HEK293T (cell line): ENCODE data around the gene MGAT4A.

ENCODE experiments used
- BHLHE40 ChIP-seq: fragments of 450-650 bp; IDR thresholded peaks from 2 replicates; pipeline ENCODE4 v1.6.1; 2016; ENCODE audit warnings: mild to moderate bottlenecking, moderate library complexity, borderline replicate concordance
- ELF4 ChIP-seq: fragments of 450-650 bp; IDR thresholded peaks from 2 replicates; pipeline ENCODE4 v1.6.1; 2017; ENCODE audit warnings: antibody characterized with exemption
- FOXA1 ChIP-seq: fragments of 450-650 bp; IDR thresholded peaks from 2 replicates; pipeline ENCODE4 v1.6.1; 2016; ENCODE audit warnings: mild to moderate bottlenecking
- FOXK2 ChIP-seq: fragments of 450-650 bp; IDR thresholded peaks from 2 replicates; pipeline ENCODE4 v1.6.1; 2016; ENCODE audit warnings: mild to moderate bottlenecking
- FOXM1 ChIP-seq: fragments of 450-650 bp; IDR thresholded peaks from 2 replicates; pipeline ENCODE4 v1.6.1; 2017; ENCODE audit warnings: mild to moderate bottlenecking, borderline replicate concordance
- HDGF ChIP-seq: fragments of 450-650 bp; IDR thresholded peaks from 2 replicates; pipeline ENCODE4 v1.6.1; 2017; ENCODE audit warnings: antibody characterized with exemption, borderline replicate concordance
- L3MBTL2 ChIP-seq: fragments of 450-650 bp; conservative IDR thresholded peaks from 2 replicates; pipeline ENCODE4 v1.6.1; 2016; ENCODE audit warnings: mild to moderate bottlenecking
- LEF1 ChIP-seq: fragments of 450-650 bp; IDR thresholded peaks from 2 replicates; pipeline ENCODE4 v1.6.1; 2017; ENCODE audit warnings: mild to moderate bottlenecking, borderline replicate concordance
- SP1 ChIP-seq: fragments of 450-650 bp; IDR thresholded peaks from 2 replicates; pipeline ENCODE4 v1.6.1; 2017
- SUZ12 ChIP-seq: fragments of 450-650 bp; IDR thresholded peaks from 2 replicates; pipeline ENCODE4 v1.6.1; 2016; ENCODE audit warnings: mild to moderate bottlenecking
- TARDBP ChIP-seq: fragments of 450-650 bp; IDR thresholded peaks from 2 replicates; pipeline ENCODE4 v1.6.1; 2016
- TF ChIP-seq, protein P1 (sequence below): fragments of 450-650 bp; IDR thresholded peaks from 2 replicates; pipeline ENCODE4 v1.6.1; 2016

DNA sequence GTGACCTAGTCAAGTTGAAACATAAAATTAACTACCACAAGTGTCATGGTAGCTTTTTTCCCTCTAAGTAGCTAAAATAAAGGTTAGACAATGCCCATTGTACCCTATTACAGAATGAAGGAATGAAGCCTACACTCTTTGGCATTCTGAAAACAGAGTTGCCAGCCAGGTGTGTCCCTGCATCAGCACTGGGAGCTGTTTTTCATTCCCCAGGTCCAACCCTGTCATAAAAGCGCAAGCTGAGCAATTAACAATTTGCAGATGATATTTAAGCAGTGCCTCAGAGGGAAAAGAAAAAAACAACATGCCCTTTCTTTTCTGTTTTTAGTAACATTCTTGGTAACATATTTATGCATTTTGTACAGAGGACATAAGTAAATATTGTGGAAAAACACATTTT, 46.8 kb upstream of the MGAT4A start:
- no peak for TF ChIP-seq ELF4
- TF ChIP-seq, protein P1, sequence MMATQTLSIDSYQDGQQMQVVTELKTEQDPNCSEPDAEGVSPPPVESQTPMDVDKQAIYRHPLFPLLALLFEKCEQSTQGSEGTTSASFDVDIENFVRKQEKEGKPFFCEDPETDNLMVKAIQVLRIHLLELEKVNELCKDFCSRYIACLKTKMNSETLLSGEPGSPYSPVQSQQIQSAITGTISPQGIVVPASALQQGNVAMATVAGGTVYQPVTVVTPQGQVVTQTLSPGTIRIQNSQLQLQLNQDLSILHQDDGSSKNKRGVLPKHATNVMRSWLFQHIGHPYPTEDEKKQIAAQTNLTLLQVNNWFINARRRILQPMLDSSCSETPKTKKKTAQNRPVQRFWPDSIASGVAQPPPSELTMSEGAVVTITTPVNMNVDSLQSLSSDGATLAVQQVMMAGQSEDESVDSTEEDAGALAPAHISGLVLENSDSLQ = no peak
- TF ChIP-seq SP1 = no peak
- no peak for TF ChIP-seq FOXM1
- TF ChIP-seq TARDBP = no peak
- TF ChIP-seq HDGF = no peak
- no peak for TF ChIP-seq FOXA1
- TF ChIP-seq SUZ12 = no peak
- no peak for TF ChIP-seq BHLHE40
- TF ChIP-seq FOXK2 = no peak
- no peak for TF ChIP-seq LEF1
- no peak for TF ChIP-seq L3MBTL2
